C4-2B (cell line): ENCODE measurements around the gene STAT5B.
A peak's percentile ranks its signal among the peaks of the same experiment; 100 is the strongest.

ENCODE experiments used
- ZFX ChIP-seq: fragments of 450-650 bp; IDR thresholded peaks from 2 replicates; pipeline ENCODE4 v1.6.1; 2017
- TF ChIP-seq, protein P1 (sequence below): fragments of 450-650 bp; conservative IDR thresholded peaks from 2 replicates; pipeline ENCODE4 v1.5.1; 2017; ENCODE audit warnings: mild to moderate bottlenecking

- TF ChIP-seq, protein P1, sequence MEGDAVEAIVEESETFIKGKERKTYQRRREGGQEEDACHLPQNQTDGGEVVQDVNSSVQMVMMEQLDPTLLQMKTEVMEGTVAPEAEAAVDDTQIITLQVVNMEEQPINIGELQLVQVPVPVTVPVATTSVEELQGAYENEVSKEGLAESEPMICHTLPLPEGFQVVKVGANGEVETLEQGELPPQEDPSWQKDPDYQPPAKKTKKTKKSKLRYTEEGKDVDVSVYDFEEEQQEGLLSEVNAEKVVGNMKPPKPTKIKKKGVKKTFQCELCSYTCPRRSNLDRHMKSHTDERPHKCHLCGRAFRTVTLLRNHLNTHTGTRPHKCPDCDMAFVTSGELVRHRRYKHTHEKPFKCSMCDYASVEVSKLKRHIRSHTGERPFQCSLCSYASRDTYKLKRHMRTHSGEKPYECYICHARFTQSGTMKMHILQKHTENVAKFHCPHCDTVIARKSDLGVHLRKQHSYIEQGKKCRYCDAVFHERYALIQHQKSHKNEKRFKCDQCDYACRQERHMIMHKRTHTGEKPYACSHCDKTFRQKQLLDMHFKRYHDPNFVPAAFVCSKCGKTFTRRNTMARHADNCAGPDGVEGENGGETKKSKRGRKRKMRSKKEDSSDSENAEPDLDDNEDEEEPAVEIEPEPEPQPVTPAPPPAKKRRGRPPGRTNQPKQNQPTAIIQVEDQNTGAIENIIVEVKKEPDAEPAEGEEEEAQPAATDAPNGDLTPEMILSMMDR: peak; percentile 99
- TF ChIP-seq ZFX: no peak
Observed at GRCh38 chr17:42322382-42323267, 46.4 kb upstream of the STAT5B start.
